ENCODE measurements around the gene BANF1.

BANF1 gene

DNA sequence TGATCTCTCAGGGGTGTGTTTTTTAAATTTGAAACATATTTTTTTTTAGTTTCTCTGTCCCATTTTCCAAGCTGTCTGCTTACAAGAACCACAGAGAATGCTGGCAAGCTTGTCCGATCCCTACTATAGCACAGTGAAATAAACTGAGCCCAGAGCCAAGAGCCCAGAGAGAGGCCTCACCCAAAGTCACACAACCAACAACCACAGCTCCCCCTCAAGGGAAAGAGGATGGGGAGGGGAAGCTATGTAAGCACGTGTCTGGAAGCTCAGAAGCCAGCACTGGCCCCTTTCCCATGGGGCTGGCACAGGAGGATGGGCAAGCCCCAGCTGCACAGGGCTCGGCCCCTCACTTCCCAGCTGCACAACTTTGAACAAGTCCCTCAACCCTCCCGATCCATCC lies 44.0 kb upstream of the BANF1 start:
- no peak for ATAC-seq
- TF ChIP-seq ZNF565 (CRISPR knock-in tag; conservative IDR thresholded peaks at IDR 0.05; ENCODE audit: low read depth) (no peak), SNAI2 (CRISPR knock-in tag; IDR thresholded peaks at IDR 0.05) (no peak), ESRRG (CRISPR knock-in tag; IDR thresholded peaks at IDR 0.05) (no peak), TSHZ2 (CRISPR knock-in tag; IDR thresholded peaks at IDR 0.05) (no peak), TOX (CRISPR knock-in tag; IDR thresholded peaks at IDR 0.05; ENCODE audit: borderline replicate concordance) (no peak), CSDC2 (CRISPR knock-in tag; IDR thresholded peaks at IDR 0.05) (no peak), ZC3H10 (CRISPR knock-in tag; IDR thresholded peaks at IDR 0.05) (no peak), TCF4 (CRISPR knock-in tag; IDR thresholded peaks at IDR 0.05; ENCODE audit: borderline replicate concordance) (no peak), ZFP3 (CRISPR knock-in tag; IDR thresholded peaks at IDR 0.05) (no peak)
- TF ChIP-seq, protein P1, sequence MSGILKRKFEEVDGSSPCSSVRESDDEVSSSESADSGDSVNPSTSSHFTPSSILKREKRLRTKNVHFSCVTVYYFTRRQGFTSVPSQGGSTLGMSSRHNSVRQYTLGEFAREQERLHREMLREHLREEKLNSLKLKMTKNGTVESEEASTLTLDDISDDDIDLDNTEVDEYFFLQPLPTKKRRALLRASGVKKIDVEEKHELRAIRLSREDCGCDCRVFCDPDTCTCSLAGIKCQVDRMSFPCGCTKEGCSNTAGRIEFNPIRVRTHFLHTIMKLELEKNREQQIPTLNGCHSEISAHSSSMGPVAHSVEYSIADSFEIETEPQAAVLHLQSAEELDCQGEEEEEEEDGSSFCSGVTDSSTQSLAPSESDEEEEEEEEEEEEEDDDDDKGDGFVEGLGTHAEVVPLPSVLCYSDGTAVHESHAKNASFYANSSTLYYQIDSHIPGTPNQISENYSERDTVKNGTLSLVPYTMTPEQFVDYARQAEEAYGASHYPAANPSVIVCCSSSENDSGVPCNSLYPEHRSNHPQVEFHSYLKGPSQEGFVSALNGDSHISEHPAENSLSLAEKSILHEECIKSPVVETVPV (CRISPR knock-in tag; IDR thresholded peaks at IDR 0.05), result no peak
- TF ChIP-seq, protein P2, sequence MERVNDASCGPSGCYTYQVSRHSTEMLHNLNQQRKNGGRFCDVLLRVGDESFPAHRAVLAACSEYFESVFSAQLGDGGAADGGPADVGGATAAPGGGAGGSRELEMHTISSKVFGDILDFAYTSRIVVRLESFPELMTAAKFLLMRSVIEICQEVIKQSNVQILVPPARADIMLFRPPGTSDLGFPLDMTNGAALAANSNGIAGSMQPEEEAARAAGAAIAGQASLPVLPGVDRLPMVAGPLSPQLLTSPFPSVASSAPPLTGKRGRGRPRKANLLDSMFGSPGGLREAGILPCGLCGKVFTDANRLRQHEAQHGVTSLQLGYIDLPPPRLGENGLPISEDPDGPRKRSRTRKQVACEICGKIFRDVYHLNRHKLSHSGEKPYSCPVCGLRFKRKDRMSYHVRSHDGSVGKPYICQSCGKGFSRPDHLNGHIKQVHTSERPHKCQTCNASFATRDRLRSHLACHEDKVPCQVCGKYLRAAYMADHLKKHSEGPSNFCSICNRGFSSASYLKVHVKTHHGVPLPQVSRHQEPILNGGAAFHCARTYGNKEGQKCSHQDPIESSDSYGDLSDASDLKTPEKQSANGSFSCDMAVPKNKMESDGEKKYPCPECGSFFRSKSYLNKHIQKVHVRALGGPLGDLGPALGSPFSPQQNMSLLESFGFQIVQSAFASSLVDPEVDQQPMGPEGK (CRISPR knock-in tag; IDR thresholded peaks at IDR 0.05; ENCODE audit: borderline replicate concordance), result no peak

DNA sequence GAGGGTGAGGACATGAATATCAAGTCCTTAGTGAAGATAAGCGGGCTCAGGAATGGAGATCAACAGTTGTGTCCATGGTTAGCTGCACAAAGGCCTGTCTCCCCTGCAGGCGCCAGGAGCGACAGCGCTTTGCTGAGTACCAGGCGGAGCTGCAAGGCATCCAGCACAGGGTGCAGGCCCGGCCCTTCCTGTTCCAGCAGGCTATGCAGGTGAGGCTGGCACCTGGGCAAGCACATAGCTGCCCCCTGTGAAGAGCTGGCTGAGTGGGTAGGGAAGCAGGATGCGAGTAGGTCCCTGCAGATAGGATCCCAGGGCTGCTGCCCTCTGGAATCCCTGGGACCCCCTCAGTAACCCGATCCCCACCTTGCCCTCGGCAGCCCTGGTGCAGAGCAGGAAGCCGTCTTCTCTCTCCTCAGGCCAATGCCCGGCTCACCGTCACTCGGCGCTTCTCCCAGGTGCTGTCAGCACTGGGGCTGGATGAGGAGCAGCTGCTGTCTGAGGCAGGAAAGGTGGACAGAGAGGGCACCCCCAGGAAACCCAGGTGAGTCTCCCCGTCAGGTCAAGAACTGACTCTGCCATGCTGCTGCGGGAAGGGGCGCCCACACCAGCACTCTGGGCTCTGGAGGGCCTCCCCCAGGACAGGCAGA lies 43.4 kb upstream of the BANF1 start:
- ATAC-seq, result no peak
- TF ChIP-seq ZFP3 (CRISPR knock-in tag; IDR thresholded peaks at IDR 0.05), result no peak
- TF ChIP-seq OSR1 (CRISPR knock-in tag; IDR thresholded peaks at IDR 0.05), result no peak
- no peak for TF ChIP-seq ISL1 (CRISPR knock-in tag; IDR thresholded peaks at IDR 0.05)
- TF ChIP-seq ZNF70 (CRISPR knock-in tag; IDR thresholded peaks at IDR 0.05), result no peak
- no peak for TF ChIP-seq ARNTL (CRISPR knock-in tag; IDR thresholded peaks at IDR 0.05; ENCODE audit: borderline replicate concordance, low read depth)
- TF ChIP-seq, protein P2 (CRISPR knock-in tag; IDR thresholded peaks at IDR 0.05; ENCODE audit: borderline replicate concordance), result no peak
- TF ChIP-seq SNAI2 (CRISPR knock-in tag; IDR thresholded peaks at IDR 0.05), result no peak
- no peak for TF ChIP-seq ZNF565 (CRISPR knock-in tag; conservative IDR thresholded peaks at IDR 0.05; ENCODE audit: low read depth)
- TF ChIP-seq, protein P3, sequence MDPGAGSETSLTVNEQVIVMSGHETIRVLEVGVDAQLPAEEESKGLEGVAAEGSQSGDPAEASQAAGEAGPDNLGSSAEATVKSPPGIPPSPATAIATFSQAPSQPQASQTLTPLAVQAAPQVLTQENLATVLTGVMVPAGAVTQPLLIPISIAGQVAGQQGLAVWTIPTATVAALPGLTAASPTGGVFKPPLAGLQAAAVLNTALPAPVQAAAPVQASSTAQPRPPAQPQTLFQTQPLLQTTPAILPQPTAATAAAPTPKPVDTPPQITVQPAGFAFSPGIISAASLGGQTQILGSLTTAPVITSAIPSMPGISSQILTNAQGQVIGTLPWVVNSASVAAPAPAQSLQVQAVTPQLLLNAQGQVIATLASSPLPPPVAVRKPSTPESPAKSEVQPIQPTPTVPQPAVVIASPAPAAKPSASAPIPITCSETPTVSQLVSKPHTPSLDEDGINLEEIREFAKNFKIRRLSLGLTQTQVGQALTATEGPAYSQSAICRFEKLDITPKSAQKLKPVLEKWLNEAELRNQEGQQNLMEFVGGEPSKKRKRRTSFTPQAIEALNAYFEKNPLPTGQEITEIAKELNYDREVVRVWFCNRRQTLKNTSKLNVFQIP (CRISPR knock-in tag; IDR thresholded peaks at IDR 0.05; ENCODE audit: borderline replicate concordance, low read depth), result no peak

DNA sequence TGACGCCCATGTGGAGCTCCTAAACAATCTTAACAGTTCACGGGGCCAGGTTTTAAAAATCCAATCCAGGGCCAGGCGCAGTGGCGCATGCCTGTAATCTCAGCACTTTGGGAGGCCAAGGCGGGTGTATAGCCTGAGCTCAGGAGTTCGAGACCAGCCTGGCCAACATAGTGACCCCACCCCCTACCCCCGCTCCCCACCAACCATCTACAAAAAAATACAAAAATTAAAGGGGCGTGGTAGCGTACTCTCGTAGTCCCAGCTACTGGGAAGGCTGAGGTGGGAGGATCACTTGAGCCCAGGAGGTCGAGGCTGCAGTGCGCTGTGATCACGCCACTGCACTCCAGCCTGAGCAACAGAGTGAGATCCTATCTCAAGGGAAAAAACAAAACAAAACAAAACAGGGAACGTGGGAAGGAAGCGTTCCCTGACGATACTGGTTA lies 41.5 kb upstream of the BANF1 start:
- TF ChIP-seq CSDC2 (CRISPR knock-in tag; IDR thresholded peaks at IDR 0.05), result no peak
- no peak for TF ChIP-seq ZNF70 (CRISPR knock-in tag; IDR thresholded peaks at IDR 0.05)
- no peak for TF ChIP-seq TSHZ2 (CRISPR knock-in tag; IDR thresholded peaks at IDR 0.05)
- TF ChIP-seq ZC3H10 (CRISPR knock-in tag; IDR thresholded peaks at IDR 0.05), result no peak
- no peak for TF ChIP-seq ZFP30 (CRISPR knock-in tag; IDR thresholded peaks at IDR 0.05)
- no peak for TF ChIP-seq GLIS3 (CRISPR knock-in tag; IDR thresholded peaks at IDR 0.05)
- TF ChIP-seq ARNTL (CRISPR knock-in tag; IDR thresholded peaks at IDR 0.05; ENCODE audit: borderline replicate concordance, low read depth), result no peak
- no peak for TF ChIP-seq PPARA (CRISPR knock-in tag; IDR thresholded peaks at IDR 0.05; ENCODE audit: borderline replicate concordance)
- no peak for TF ChIP-seq ZNF565 (CRISPR knock-in tag; conservative IDR thresholded peaks at IDR 0.05; ENCODE audit: low read depth)
- TF ChIP-seq, protein P1 (CRISPR knock-in tag; IDR thresholded peaks at IDR 0.05), result no peak
- no peak for TF ChIP-seq ZNF8 (CRISPR knock-in tag; IDR thresholded peaks at IDR 0.05)
- no peak for TF ChIP-seq ESRRG (CRISPR knock-in tag; IDR thresholded peaks at IDR 0.05)
- no peak for TF ChIP-seq TCF4 (CRISPR knock-in tag; IDR thresholded peaks at IDR 0.05; ENCODE audit: borderline replicate concordance)
- no peak for TF ChIP-seq ISL1 (CRISPR knock-in tag; IDR thresholded peaks at IDR 0.05)
- no peak for TF ChIP-seq RARB (CRISPR knock-in tag; IDR thresholded peaks at IDR 0.05)

More for the DNA sequence above, 41.5 kb upstream of the BANF1 start:
- ATAC-seq, result peak; percentile 20
